HepG2 (cell line): ENCODE data around the gene TEKT1. TPM values are rescaled to one million over a fixed set of nuclear protein-coding genes. Genes with fewer than 3 reads are reported as not detected.

ENCODE experiments used
- ATF7 ChIP-seq, 2 experiments: fragments of 450-650 bp in 1 of 2; sonication (generic) in 1 of 2; formaldehyde crosslinking in 1 of 2; IDR thresholded peaks; 2 replicates each; pipeline versions ENCODE4 v1.4.0 to v1.6.1; 2016 to 2020; ENCODE audit warnings: antibody characterized with exemption in 1 of 2, mild to moderate bottlenecking in 1 of 2, missing genetic modification reagents in 1 of 2
- CEBPG ChIP-seq: IDR thresholded peaks from 2 replicates; pipeline ENCODE4 v1.6.1; 2016
- GPN1 ChIP-seq: sonication (generic); formaldehyde crosslinking; IDR thresholded peaks from 2 replicates; pipeline ENCODE4 v1.5.1; 2020; ENCODE audit warnings: missing genetic modification reagents, borderline replicate concordance
- HES4 ChIP-seq: sonication (generic); formaldehyde crosslinking; IDR thresholded peaks from 2 replicates; pipeline ENCODE4 v1.9.0; 2021; ENCODE audit warnings: mild to moderate bottlenecking, missing genetic modification reagents, borderline replicate concordance
- MAZ ChIP-seq, 2 experiments: sonication (generic) in 1 of 2; formaldehyde crosslinking in 1 of 2; IDR thresholded peaks; 2 replicates each; pipeline versions ENCODE4 v1.5.0 to v1.6.1; 2012 to 2020; ENCODE audit warnings: low read depth in 2 of 2, mild to moderate bottlenecking in 2 of 2, borderline replicate concordance in 1 of 2, improper control_type of control experiment in 1 of 2, low read length in 1 of 2, missing genetic modification reagents in 1 of 2, moderate library complexity in 1 of 2
- MXI1 ChIP-seq: IDR thresholded peaks from 3 replicates; pipeline ENCODE4 v1.6.1; 2012; ENCODE audit warnings: low read depth, low read length, inconsistent platforms, borderline replicate concordance
- NFRKB ChIP-seq: fragments of 450-650 bp; IDR thresholded peaks from 2 replicates; pipeline ENCODE4 v1.6.1; 2017
- POGZ ChIP-seq: sonication (generic); formaldehyde crosslinking; IDR thresholded peaks from 2 replicates; pipeline ENCODE4 v1.4.0; 2020; ENCODE audit warnings: mild to moderate bottlenecking, missing genetic modification reagents
- RBAK ChIP-seq: sonication (generic); formaldehyde crosslinking; IDR thresholded peaks from 2 replicates; pipeline ENCODE4 v1.5.1; 2020; ENCODE audit warnings: mild to moderate bottlenecking, missing genetic modification reagents
- RXRA ChIP-seq: sonication (generic); formaldehyde crosslinking; IDR thresholded peaks from 2 replicates; pipeline ENCODE4 v1.5.1; 2020; ENCODE audit warnings: missing genetic modification reagents
- SALL1 ChIP-seq: sonication (generic); formaldehyde crosslinking; IDR thresholded peaks from 2 replicates; pipeline ENCODE4 v1.8.0; 2022; ENCODE audit warnings: mild to moderate bottlenecking, missing genetic modification reagents
- SAP130 ChIP-seq: IDR thresholded peaks from 2 replicates; pipeline ENCODE4 v1.6.1; 2016; ENCODE audit warnings: low read depth
- SIX4 ChIP-seq: sonication (generic); formaldehyde crosslinking; IDR thresholded peaks from 2 replicates; pipeline ENCODE4 v1.4.0; 2020; ENCODE audit warnings: missing genetic modification reagents
- TAF1 ChIP-seq: sonication (generic); formaldehyde crosslinking; IDR thresholded peaks from 2 replicates; pipeline ENCODE4 v1.4.0; 2020; ENCODE audit warnings: missing genetic modification reagents
- ZMYM2 ChIP-seq: sonication (generic); formaldehyde crosslinking; IDR thresholded peaks from 2 replicates; pipeline ENCODE4 v1.8.0; 2022; ENCODE audit warnings: mild to moderate bottlenecking, missing genetic modification reagents
- ZMYM3 ChIP-seq: sonication (generic); formaldehyde crosslinking; IDR thresholded peaks from 2 replicates; pipeline ENCODE4 v1.5.1; 2020; ENCODE audit warnings: mild to moderate bottlenecking, missing genetic modification reagents
- ZNF225 ChIP-seq: sonication (generic); formaldehyde crosslinking; IDR thresholded peaks from 2 replicates; pipeline ENCODE4 v1.4.0; 2020; ENCODE audit warnings: mild to moderate bottlenecking, missing genetic modification reagents
- polyA plus RNA-seq, 8 experiments: library from polyadenylated mRNA; depleted of rRNA in 3 of 8; stranded (reverse) in 7 of 8; unstranded in 1 of 8; fragments of >200 nt; fragmentation: Illumina TruSeq in 4 of 8; extraction: Trizol in 4 of 8; gene quantifications; 2 replicates each; pipeline versions ENCODE4 v1.2.1 to v1.2.3, GENCODE V29; 2011 to 2016; ENCODE audit warnings: low read depth in 4 of 8, missing spikeins in 1 of 8, mixed read lengths in 1 of 8; ENCODE audit not compliant: insufficient read depth in 1 of 8
- total RNA-seq, 5 experiments: library from RNA; depleted of rRNA; stranded (reverse); fragments of >200 nt; fragmentation: Illumina TruSeq; extraction: Trizol; gene quantifications; 2 replicates each; pipeline ENCODE4 v1.2.3, GENCODE V29; 2016; ENCODE audit warnings: low read depth in 1 of 5
- TF ChIP-seq, protein P1 (sequence below): sonication (generic); formaldehyde crosslinking; IDR thresholded peaks from 2 replicates; pipeline ENCODE4 v1.5.1; 2020; ENCODE audit warnings: mild to moderate bottlenecking, missing genetic modification reagents, moderate library complexity
- TF ChIP-seq, protein P2 (sequence below), 2 experiments: sonication (generic) in 1 of 2; formaldehyde crosslinking in 1 of 2; IDR thresholded peaks; 2 replicates each; pipeline versions ENCODE4 v1.4.0 to v1.6.1; 2016 to 2020; ENCODE audit warnings: borderline replicate concordance in 1 of 2, low read depth in 1 of 2, mild to moderate bottlenecking in 1 of 2, missing genetic modification reagents in 1 of 2
- TF ChIP-seq, protein P3 (sequence below): sonication (generic); formaldehyde crosslinking; IDR thresholded peaks from 2 replicates; pipeline ENCODE4 v1.4.0; 2020; ENCODE audit warnings: missing genetic modification reagents

Gene TEKT1
- total and polyA plus RNA-seq, 2 of the 13 experiments (the other 11 are each of a cell fraction or from before 2014, with no cell fraction given), result not detected

DNA sequence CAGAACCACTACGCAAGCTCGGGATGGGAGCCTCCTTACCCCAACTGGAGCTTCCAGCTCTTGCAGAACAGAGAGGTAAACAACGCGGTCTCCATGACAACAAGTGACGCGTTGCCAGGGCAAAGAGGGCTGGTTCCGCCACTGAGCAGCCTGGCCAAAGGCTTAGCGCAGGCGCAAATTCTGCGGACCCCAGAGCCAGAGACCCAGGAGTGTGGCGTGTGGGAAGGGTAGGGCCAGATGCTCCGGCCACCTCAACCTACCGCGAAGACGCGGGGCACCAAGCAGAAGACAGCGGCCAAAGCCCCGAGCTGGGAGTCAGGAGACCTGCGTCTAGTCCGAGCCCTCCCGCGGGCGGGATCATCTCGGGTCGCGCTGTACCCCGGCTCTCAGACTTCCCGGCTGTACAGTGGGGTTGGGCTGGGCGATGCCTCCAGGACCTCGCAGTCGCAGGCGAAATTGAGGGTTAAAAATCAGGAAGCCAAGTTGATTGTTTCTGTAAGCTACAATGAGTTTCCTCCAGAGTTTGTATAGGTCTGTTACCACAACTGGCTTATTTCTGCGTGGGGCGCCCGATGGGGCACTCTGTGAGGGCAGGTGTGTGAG lies at the start of gene TEKT1 (continued):
- TF ChIP-seq, protein P1, sequence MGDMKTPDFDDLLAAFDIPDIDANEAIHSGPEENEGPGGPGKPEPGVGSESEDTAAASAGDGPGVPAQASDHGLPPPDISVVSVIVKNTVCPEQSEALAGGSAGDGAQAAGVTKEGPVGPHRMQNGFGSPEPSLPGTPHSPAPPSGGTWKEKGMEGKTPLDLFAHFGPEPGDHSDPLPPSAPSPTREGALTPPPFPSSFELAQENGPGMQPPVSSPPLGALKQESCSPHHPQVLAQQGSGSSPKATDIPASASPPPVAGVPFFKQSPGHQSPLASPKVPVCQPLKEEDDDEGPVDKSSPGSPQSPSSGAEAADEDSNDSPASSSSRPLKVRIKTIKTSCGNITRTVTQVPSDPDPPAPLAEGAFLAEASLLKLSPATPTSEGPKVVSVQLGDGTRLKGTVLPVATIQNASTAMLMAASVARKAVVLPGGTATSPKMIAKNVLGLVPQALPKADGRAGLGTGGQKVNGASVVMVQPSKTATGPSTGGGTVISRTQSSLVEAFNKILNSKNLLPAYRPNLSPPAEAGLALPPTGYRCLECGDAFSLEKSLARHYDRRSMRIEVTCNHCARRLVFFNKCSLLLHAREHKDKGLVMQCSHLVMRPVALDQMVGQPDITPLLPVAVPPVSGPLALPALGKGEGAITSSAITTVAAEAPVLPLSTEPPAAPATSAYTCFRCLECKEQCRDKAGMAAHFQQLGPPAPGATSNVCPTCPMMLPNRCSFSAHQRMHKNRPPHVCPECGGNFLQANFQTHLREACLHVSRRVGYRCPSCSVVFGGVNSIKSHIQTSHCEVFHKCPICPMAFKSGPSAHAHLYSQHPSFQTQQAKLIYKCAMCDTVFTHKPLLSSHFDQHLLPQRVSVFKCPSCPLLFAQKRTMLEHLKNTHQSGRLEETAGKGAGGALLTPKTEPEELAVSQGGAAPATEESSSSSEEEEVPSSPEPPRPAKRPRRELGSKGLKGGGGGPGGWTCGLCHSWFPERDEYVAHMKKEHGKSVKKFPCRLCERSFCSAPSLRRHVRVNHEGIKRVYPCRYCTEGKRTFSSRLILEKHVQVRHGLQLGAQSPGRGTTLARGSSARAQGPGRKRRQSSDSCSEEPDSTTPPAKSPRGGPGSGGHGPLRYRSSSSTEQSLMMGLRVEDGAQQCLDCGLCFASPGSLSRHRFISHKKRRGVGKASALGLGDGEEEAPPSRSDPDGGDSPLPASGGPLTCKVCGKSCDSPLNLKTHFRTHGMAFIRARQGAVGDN (CRISPR knock-in tag), result peak; percentile 63
- TF ChIP-seq, protein P2, sequence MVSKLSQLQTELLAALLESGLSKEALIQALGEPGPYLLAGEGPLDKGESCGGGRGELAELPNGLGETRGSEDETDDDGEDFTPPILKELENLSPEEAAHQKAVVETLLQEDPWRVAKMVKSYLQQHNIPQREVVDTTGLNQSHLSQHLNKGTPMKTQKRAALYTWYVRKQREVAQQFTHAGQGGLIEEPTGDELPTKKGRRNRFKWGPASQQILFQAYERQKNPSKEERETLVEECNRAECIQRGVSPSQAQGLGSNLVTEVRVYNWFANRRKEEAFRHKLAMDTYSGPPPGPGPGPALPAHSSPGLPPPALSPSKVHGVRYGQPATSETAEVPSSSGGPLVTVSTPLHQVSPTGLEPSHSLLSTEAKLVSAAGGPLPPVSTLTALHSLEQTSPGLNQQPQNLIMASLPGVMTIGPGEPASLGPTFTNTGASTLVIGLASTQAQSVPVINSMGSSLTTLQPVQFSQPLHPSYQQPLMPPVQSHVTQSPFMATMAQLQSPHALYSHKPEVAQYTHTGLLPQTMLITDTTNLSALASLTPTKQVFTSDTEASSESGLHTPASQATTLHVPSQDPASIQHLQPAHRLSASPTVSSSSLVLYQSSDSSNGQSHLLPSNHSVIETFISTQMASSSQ (IDR thresholded peaks at IDR 0.05; ENCODE audit: low read depth), result no peak
- TF ChIP-seq, protein P2 (CRISPR knock-in tag; IDR thresholded peaks at IDR 0.05; ENCODE audit: borderline replicate concordance), result no peak
- TF ChIP-seq SALL1 (CRISPR knock-in tag) (peak; percentile 38; the same call in 1 of the 2 replicates), CEBPG (CRISPR knock-in tag) (no peak), GPN1 (CRISPR knock-in tag) (no peak), HES4 (CRISPR knock-in tag) (0 out of 2 replicates have a peak, but pooled peaks have one; percentile 35), TAF1 (CRISPR knock-in tag) (no peak), ZMYM3 (CRISPR knock-in tag) (no peak), ATF7 (IDR thresholded peaks at IDR 0.05) (no peak), ATF7 (CRISPR knock-in tag; IDR thresholded peaks at IDR 0.05) (no peak), ZNF225 (CRISPR knock-in tag) (no peak), ZMYM2 (CRISPR knock-in tag) (no peak), NFRKB (no peak), MAZ (IDR thresholded peaks at IDR 0.05; ENCODE audit: borderline replicate concordance, low read depth, low read length) (no peak), MAZ (CRISPR knock-in tag; IDR thresholded peaks at IDR 0.05; ENCODE audit: low read depth) (no peak), RBAK (CRISPR knock-in tag) (no peak), SAP130 (peak; percentile 97), POGZ (CRISPR knock-in tag) (no peak), SIX4 (CRISPR knock-in tag) (no peak), RXRA (CRISPR knock-in tag) (peak; percentile 64; the same call in 1 of the 2 replicates), MXI1 (peak; percentile 97; the same call in 2 of the 3 replicates)
- TF ChIP-seq, protein P3, sequence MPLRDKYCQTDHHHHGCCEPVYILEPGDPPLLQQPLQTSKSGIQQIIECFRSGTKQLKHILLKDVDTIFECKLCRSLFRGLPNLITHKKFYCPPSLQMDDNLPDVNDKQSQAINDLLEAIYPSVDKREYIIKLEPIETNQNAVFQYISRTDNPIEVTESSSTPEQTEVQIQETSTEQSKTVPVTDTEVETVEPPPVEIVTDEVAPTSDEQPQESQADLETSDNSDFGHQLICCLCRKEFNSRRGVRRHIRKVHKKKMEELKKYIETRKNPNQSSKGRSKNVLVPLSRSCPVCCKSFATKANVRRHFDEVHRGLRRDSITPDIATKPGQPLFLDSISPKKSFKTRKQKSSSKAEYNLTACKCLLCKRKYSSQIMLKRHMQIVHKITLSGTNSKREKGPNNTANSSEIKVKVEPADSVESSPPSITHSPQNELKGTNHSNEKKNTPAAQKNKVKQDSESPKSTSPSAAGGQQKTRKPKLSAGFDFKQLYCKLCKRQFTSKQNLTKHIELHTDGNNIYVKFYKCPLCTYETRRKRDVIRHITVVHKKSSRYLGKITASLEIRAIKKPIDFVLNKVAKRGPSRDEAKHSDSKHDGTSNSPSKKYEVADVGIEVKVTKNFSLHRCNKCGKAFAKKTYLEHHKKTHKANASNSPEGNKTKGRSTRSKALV (CRISPR knock-in tag), result no peak
